A549 (cell line): ENCODE results near the gene NPHS2.

ENCODE experiments used
- CHD2 ChIP-seq: fragments of 150-350 bp; IDR thresholded peaks from 2 replicates; pipeline ENCODE4 v1.6.1; 2014; ENCODE audit warnings: low read length; ENCODE audit not compliant: partially characterized antibody
- CTCF ChIP-seq: fragments of >200 bp; sonication (Bioruptor Twin); formaldehyde crosslinking; IDR thresholded peaks from 3 replicates; pipeline ENCODE4 v1.5.1; 2016
- HMGXB4 ChIP-seq: fragments of 250-450 bp; sonication (Bioruptor Pico); IDR thresholded peaks from 2 replicates; pipeline ENCODE4 v1.5.0; 2021; ENCODE audit warnings: mild to moderate bottlenecking, moderate library complexity, borderline replicate concordance
- MAX ChIP-seq: IDR thresholded peaks from 2 replicates; pipeline ENCODE4 v1.6.1; 2012
- MAZ ChIP-seq: fragments of 150-350 bp; IDR thresholded peaks from 2 replicates; pipeline ENCODE4 v1.6.1; 2014; ENCODE audit warnings: antibody characterized with exemption, low read depth, low read length, borderline replicate concordance
- NR3C1 ChIP-seq: fragments of >200 bp; sonication (Bioruptor Twin); formaldehyde crosslinking; IDR thresholded peaks from 3 replicates; pipeline ENCODE4 v1.6.1; 2017
- POLR2AphosphoS2 ChIP-seq: conservative IDR thresholded peaks from 2 replicates; pipeline ENCODE4 v1.6.1; 2012; ENCODE audit warnings: low read length, improper control_type of control experiment, inconsistent platforms
- RFX5 ChIP-seq: fragments of 450-650 bp; IDR thresholded peaks from 2 replicates; pipeline ENCODE4 v1.7.1; 2014; ENCODE audit warnings: antibody characterized with exemption, mild to moderate bottlenecking, moderate library complexity
- SMC3 ChIP-seq: fragments of >200 bp; sonication (Bioruptor Twin); formaldehyde crosslinking; IDR thresholded peaks from 3 replicates; pipeline ENCODE4 v1.6.1; 2018; ENCODE audit warnings: inconsistent platforms
- USF2 ChIP-seq: fragments of 450-650 bp; IDR thresholded peaks from 2 replicates; pipeline ENCODE4 v1.6.1; 2014; ENCODE audit warnings: antibody characterized with exemption
- ZC3H11A ChIP-seq: fragments of 450-650 bp; IDR thresholded peaks from 2 replicates; pipeline ENCODE4 v1.6.1; 2014; ENCODE audit warnings: antibody characterized with exemption, mild to moderate bottlenecking

GRCh38 chr1:179599623-179600249, 24.0 kb upstream of the NPHS2 start:
- TF ChIP-seq USF2 (no peak), RFX5 (no peak), CTCF (peak; percentile 59), POLR2AphosphoS2 (no peak), MAZ (no peak), ZC3H11A (no peak), CHD2 (no peak), NR3C1 (no peak), HMGXB4 (CRISPR knock-in tag) (no peak), SMC3 (peak; percentile 64), MAX (no peak)
